SU-DHL-6 (cell line): Measurements from ENCODE around the gene PRDX1.
"Not testable (repeated sequence)": the region's sequence is repeated elsewhere in the genome, so short reads cannot be mapped to it uniquely, and the experiment has no call there.

ENCODE experiments used
- H2AFZ ChIP-seq: fragments of 200-600 bp; sonication (generic); 2 replicates; pipeline ENCODE4 v1.6.1; 2014; ENCODE audit warnings: low read depth, mild to moderate bottlenecking, moderate library complexity, mixed read lengths, antibody characterized with exemption, low read length; ENCODE audit not compliant: severe bottlenecking
- H3F3A ChIP-seq: fragments of 200-600 bp; shearing (Covaris generic); 2 replicates; pipeline ENCODE4 v1.6.0; 2016; ENCODE audit warnings: antibody characterized with exemption, mild to moderate bottlenecking; ENCODE audit not compliant: insufficient read depth
- H3K27ac ChIP-seq: fragments of 200-600 bp; sonication (generic); 2 replicates; pipeline ENCODE4 v1.5.1; 2016; ENCODE audit warnings: low read depth, mild to moderate bottlenecking, low read length, moderate library complexity, mixed read lengths
- H3K27me3 ChIP-seq: fragments of 200-600 bp; sonication (generic), shearing (Covaris generic); 2 replicates; pipeline ENCODE4 v1.6.0; 2014; ENCODE audit warnings: mild to moderate bottlenecking, low read length
- H3K36me3 ChIP-seq: fragments of 200-600 bp; sonication (generic); 2 replicates; pipeline ENCODE4 v1.6.1; 2014; ENCODE audit warnings: mild to moderate bottlenecking, low read length, mixed read lengths
- H3K4me2 ChIP-seq: fragments of 300-600, 200-600 bp; shearing (Covaris generic), sonication (generic); 2 replicates; pipeline ENCODE4 v1.6.0; 2014; ENCODE audit warnings: low read length, low read depth, mild to moderate bottlenecking; ENCODE audit not compliant: poor library complexity, severe bottlenecking
- H3K4me3 ChIP-seq: fragments of 200-600 bp; sonication (generic); 2 replicates; pipeline ENCODE4 v1.5.1; 2014; ENCODE audit warnings: antibody characterized with exemption, low read length, mild to moderate bottlenecking, mixed read lengths; ENCODE audit not compliant: insufficient read depth, poor library complexity, severe bottlenecking
- H3K79me2 ChIP-seq: fragments of 200-600 bp; sonication (generic); 2 replicates; pipeline ENCODE4 v1.6.1; 2014; ENCODE audit warnings: mild to moderate bottlenecking, low read length, moderate library complexity; ENCODE audit not compliant: insufficient read depth
- H3K9ac ChIP-seq: fragments of 200-600 bp; sonication (generic); 2 replicates; pipeline ENCODE4 v1.7.0; 2014; ENCODE audit warnings: mild to moderate bottlenecking, low read length
- H3K9me2 ChIP-seq: fragments of 200-600 bp; sonication (generic); replicated peaks from 2 replicates; pipeline ENCODE4 v1.6.1; 2014; ENCODE audit warnings: low read length; ENCODE audit not compliant: insufficient read depth
- H3K9me3 ChIP-seq: fragments of 200-600 bp; sonication (generic); 2 replicates; pipeline ENCODE4 v1.6.1; 2014; ENCODE audit warnings: low read length, mixed read lengths; ENCODE audit not compliant: insufficient read depth
- H4K20me1 ChIP-seq: fragments of 200-600 bp; sonication (generic); 2 replicates; pipeline ENCODE4 v1.6.1; 2014; ENCODE audit warnings: low read depth, mild to moderate bottlenecking, antibody characterized with exemption, low read length, moderate library complexity, mixed read lengths
- EZH2phosphoT487 ChIP-seq: fragments of 200-600 bp; sonication (generic), shearing (Covaris generic); conservative IDR thresholded peaks from 2 replicates; pipeline ENCODE4 v1.6.1; 2018; ENCODE audit warnings: mild to moderate bottlenecking, antibody characterized with exemption, low read length, moderate library complexity, mixed read lengths
- TF ChIP-seq, protein P1 (sequence below): fragments of 200-600 bp; sonication (generic); IDR thresholded peaks from one replicate; pipeline ENCODE4 v1.5.1; 2017; ENCODE audit warnings: antibody characterized with exemption, mild to moderate bottlenecking, low read length, moderate library complexity; ENCODE audit not compliant: insufficient read depth, poor library complexity, severe bottlenecking

The PRDX1 gene

DNA sequence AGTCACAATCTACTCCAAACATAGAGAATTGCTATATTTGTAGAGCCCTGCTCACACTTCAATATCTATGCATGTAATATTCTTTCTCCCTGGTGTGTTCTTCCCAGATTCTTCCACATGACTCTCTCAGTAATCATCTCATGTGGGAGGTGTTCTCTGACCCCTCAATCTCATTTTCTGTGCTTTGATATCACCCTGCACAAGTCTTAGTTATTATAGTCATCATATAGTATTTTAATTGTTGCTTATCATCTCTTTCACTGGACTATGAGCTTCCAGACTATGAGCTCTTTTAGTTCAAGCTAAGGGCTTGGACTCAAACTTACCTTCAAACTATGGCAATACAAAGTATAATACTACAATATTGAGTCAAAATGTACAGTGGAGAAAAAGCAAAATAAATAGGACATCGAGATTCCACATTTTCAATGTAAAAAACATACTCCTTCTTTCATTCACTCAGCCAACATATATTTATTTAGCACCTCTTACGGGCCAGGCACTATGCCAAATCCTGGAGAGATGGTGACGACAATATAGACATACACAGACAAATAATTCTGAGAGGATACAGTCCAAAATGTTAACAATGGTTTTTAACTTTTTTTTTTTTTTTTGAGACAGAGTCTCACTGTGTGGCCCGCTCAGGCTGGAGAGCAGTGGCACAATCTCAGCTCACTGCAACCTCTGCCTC, 43.4 kb downstream of the PRDX1 start:
- H4K20me1 ChIP-seq = no peaks in the 10 kb centered on the region

DNA sequence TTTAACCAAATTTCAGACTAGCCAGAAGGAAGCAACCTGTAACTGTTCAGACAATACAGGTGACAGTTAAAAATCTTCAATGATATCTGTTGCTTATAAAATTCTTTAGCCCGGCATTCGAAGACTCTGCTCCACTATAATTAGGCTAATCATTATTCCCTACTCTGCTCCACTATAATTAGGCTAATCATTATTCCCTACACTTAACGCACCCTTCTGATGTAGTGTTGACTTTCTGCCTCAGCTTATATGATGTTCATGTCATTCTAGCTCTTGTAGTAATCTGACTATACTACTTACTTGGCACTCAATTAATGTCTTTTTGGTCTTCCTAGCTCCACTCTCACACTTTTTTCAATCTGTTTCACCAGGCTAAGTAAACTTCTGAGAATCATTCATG, 44.0 kb downstream of the PRDX1 start:
- peaks cover 2% of the 10 kb centered on the region; the same call in 1 of the 2 replicates for H3F3A ChIP-seq
- no peak overlapping the region for H3K4me2 ChIP-seq

More for the DNA sequence above, 43.4 kb downstream of the PRDX1 start:
- Histone ChIP-seq H3K27me3 (no peaks in the 10 kb centered on the region), H3K9me3 (no peaks in the 10 kb centered on the region), H3K36me3 (no peaks in the 10 kb centered on the region), H3K27ac (no peak overlapping the region), H3K79me2 (no peaks in the 10 kb centered on the region), H3K4me3 (no peak overlapping the region), H3K9me2 (no peaks in the 10 kb centered on the region), H3F3A (peaks cover 2% of the 10 kb centered on the region; the same call in 1 of the 2 replicates), H2AFZ (no peak overlapping the region), H3K9ac (no peak overlapping the region), H3K4me2 (no peak overlapping the region)
- no peak for TF ChIP-seq EZH2phosphoT487
- TF ChIP-seq, protein P1, sequence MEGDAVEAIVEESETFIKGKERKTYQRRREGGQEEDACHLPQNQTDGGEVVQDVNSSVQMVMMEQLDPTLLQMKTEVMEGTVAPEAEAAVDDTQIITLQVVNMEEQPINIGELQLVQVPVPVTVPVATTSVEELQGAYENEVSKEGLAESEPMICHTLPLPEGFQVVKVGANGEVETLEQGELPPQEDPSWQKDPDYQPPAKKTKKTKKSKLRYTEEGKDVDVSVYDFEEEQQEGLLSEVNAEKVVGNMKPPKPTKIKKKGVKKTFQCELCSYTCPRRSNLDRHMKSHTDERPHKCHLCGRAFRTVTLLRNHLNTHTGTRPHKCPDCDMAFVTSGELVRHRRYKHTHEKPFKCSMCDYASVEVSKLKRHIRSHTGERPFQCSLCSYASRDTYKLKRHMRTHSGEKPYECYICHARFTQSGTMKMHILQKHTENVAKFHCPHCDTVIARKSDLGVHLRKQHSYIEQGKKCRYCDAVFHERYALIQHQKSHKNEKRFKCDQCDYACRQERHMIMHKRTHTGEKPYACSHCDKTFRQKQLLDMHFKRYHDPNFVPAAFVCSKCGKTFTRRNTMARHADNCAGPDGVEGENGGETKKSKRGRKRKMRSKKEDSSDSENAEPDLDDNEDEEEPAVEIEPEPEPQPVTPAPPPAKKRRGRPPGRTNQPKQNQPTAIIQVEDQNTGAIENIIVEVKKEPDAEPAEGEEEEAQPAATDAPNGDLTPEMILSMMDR = no peak

DNA sequence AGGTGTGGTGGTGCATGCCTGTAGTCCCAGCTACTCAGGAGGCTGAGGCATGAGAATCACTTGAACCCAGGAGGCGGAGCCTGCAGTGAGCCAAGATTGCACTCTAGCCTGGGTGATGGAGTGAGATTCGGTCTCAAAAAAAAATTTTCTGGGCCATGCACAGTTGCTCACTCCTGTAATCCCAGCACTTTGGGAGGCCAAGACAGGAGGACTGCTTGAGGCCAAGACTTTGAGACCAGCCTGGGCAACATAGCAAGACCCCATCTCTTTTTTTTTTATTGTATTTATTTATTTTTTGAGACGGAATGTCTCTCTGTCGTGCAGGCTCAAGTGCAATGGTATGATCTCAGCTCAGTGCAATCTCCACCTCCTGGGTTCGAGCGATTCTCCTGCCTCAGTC, 47.5 kb downstream of the PRDX1 start:
- H3K27me3 ChIP-seq, H3K27ac ChIP-seq, H3F3A ChIP-seq, H2AFZ ChIP-seq, H3K9me3 ChIP-seq, H4K20me1 ChIP-seq, H3K79me2 ChIP-seq, H3K9me2 ChIP-seq, H3K4me3 ChIP-seq, H3K36me3 ChIP-seq, H3K4me2 ChIP-seq, H3K9ac ChIP-seq: not testable (repeated sequence)

More for the DNA sequence above, 44.0 kb downstream of the PRDX1 start:
- TF ChIP-seq EZH2phosphoT487 = no peak
- TF ChIP-seq, protein P1 = no peak
- Histone ChIP-seq H3K9ac (no peak overlapping the region), H3K27me3 (no peaks in the 10 kb centered on the region), H4K20me1 (no peaks in the 10 kb centered on the region), H3K79me2 (no peaks in the 10 kb centered on the region), H2AFZ (no peak overlapping the region), H3K4me3 (no peak overlapping the region), H3K27ac (no peak overlapping the region), H3K9me2 (no peaks in the 10 kb centered on the region), H3K36me3 (no peaks in the 10 kb centered on the region), H3K9me3 (no peaks in the 10 kb centered on the region)

DNA sequence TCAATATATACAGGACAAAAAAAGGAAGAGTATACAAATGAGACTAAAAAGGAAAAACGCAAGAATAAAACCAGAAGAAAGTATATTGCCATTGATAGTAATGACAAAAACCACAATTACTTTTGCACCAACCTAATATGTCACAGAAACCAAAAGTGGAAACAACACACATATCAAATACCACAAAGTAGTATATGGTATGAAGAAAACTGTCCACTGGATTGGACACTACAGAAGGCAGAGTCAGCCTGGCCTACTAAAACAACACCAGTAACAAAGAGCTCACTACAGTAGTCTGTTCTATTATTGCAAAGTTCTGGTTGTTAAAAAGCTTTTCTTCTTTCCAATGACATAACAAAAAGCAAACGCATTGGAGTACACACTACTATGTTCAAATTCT, 48.4 kb downstream of the PRDX1 start:
- peaks cover 2% of the 10 kb centered on the region; the same call in 1 of the 2 replicates for H3F3A ChIP-seq
- H3K36me3 ChIP-seq = no peaks in the 10 kb centered on the region
- H3K27me3 ChIP-seq = no peaks in the 10 kb centered on the region
- H3K9ac ChIP-seq = no peak overlapping the region
- H3K4me2 ChIP-seq = no peak overlapping the region
- no peaks in the 10 kb centered on the region for H3K9me3 ChIP-seq
- no peak overlapping the region for H2AFZ ChIP-seq
- no peak overlapping the region for H3K4me3 ChIP-seq
- no peaks in the 10 kb centered on the region; the same call in 1 of the 2 replicates for H3K79me2 ChIP-seq
- H3K9me2 ChIP-seq = no peaks in the 10 kb centered on the region
- H4K20me1 ChIP-seq = no peaks in the 10 kb centered on the region
- no peak overlapping the region for H3K27ac ChIP-seq
- TF ChIP-seq EZH2phosphoT487 = no peak
- TF ChIP-seq, protein P1 = no peak
